ENCODE data around the gene MYPOP. TPM values are rescaled to one million over a fixed set of nuclear protein-coding genes. Genes with fewer than 3 reads are reported as not detected.

The MYPOP gene
- total RNA-seq, 1 experiment from 2014 or later, result 10.8 TPM

DNA sequence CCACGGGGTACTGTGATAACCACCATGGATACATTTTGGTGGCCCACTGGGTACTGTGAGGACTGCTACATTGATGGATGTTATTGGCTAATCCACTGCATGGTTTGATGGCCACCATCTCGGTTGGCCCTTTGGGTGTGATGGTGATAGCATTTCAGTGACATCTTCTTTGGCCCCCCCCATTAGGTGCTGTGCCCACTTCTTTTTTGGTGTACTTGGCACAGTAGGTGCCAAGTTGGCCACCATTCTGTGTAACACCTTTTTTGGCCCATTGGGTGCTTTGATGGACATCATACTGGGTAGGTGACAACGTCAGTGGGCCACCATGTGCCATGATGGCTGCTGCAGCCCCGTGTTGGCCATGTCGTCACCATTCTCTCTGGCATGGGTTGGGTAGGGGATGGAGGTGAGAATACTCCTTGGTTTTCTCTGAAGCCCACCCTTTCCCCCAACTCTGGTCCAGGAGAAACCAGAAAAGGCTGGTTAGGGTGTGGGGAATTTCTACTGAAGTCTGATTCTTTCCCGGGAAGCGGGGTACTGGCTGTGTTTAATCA is 29.1 kb downstream of the MYPOP start:
- no peak overlapping the region for H2AFZ ChIP-seq (ENCODE audit: low read depth, low read length, poor library complexity, severe bottlenecking)
- no peak overlapping the region for H3K4me2 ChIP-seq (ENCODE audit: low read length)
- ChIA-PET CTCF (no interaction called here), RAD21 (ENCODE audit: low non-redundant PET in 1 of 2, low total read pairs in 2 of 2, uncharacterized antibody in 2 of 2, unreplicated experiment in 2 of 2) (no interaction called here), POLR2A (interaction anchor here (0.9 kb wide), 1 partner anchor 9 kb away, joined by 4 read pairs; the partner anchor contains the start of genes FOXA3 and SYMPK)
- intact Hi-C loops (cut with micrococcal nuclease), result no loop called here
- H3K79me2 ChIP-seq (ENCODE audit: insufficient read depth, low read length), result no peaks in the 10 kb centered on the region
- no peak for TF ChIP-seq SRF (IDR thresholded peaks at IDR 0.05; ENCODE audit: low read depth)
- TF ChIP-seq RAD21 (IDR thresholded peaks at IDR 0.05; ENCODE audit: low read depth), result no peak
- TF ChIP-seq EZH2phosphoT487 (IDR thresholded peaks at IDR 0.05; ENCODE audit: borderline replicate concordance), result no peak
- no peak for TF ChIP-seq CEBPB (IDR thresholded peaks at IDR 0.05; ENCODE audit: low read depth)
- TF ChIP-seq ZNF274 (IDR thresholded peaks at IDR 0.05; ENCODE audit: low read depth, low read length), result no peak
- TF ChIP-seq POLR2A (IDR thresholded peaks at IDR 0.05; ENCODE audit: borderline replicate concordance, extremely low read depth, insufficient read depth, insufficient read length), result no peak
- TF ChIP-seq, protein P1, sequence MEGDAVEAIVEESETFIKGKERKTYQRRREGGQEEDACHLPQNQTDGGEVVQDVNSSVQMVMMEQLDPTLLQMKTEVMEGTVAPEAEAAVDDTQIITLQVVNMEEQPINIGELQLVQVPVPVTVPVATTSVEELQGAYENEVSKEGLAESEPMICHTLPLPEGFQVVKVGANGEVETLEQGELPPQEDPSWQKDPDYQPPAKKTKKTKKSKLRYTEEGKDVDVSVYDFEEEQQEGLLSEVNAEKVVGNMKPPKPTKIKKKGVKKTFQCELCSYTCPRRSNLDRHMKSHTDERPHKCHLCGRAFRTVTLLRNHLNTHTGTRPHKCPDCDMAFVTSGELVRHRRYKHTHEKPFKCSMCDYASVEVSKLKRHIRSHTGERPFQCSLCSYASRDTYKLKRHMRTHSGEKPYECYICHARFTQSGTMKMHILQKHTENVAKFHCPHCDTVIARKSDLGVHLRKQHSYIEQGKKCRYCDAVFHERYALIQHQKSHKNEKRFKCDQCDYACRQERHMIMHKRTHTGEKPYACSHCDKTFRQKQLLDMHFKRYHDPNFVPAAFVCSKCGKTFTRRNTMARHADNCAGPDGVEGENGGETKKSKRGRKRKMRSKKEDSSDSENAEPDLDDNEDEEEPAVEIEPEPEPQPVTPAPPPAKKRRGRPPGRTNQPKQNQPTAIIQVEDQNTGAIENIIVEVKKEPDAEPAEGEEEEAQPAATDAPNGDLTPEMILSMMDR (IDR thresholded peaks at IDR 0.05 in 2 of 3, conservative IDR thresholded peaks at IDR 0.05 in 1 of 3; ENCODE audit: borderline replicate concordance in 1 of 3, insufficient read depth in 1 of 3, low read depth in 2 of 3, low read length in 2 of 3), result no peak
- TF ChIP-seq SP1 (IDR thresholded peaks at IDR 0.05; ENCODE audit: low read depth), result no peak
- no peak for TF ChIP-seq YY1 (IDR thresholded peaks at IDR 0.05; ENCODE audit: extremely low read depth, insufficient replicate concordance, low read depth, low read length)
- TF ChIP-seq EZH2 (IDR thresholded peaks at IDR 0.05), result no peak
- TF ChIP-seq POLR2AphosphoS5 (IDR thresholded peaks at IDR 0.05; ENCODE audit: low read depth, low read length), result no peak
- TF ChIP-seq JUND (IDR thresholded peaks at IDR 0.05), result no peak
- no peak for TF ChIP-seq ELF1 (IDR thresholded peaks at IDR 0.05; ENCODE audit: borderline replicate concordance, low read depth)
- TF ChIP-seq, protein P2, sequence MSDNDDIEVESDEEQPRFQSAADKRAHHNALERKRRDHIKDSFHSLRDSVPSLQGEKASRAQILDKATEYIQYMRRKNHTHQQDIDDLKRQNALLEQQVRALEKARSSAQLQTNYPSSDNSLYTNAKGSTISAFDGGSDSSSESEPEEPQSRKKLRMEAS (IDR thresholded peaks at IDR 0.05), result no peak
- no peak for TF ChIP-seq SIN3A (IDR thresholded peaks at IDR 0.05; ENCODE audit: low read depth)
- TF ChIP-seq, protein P3, sequence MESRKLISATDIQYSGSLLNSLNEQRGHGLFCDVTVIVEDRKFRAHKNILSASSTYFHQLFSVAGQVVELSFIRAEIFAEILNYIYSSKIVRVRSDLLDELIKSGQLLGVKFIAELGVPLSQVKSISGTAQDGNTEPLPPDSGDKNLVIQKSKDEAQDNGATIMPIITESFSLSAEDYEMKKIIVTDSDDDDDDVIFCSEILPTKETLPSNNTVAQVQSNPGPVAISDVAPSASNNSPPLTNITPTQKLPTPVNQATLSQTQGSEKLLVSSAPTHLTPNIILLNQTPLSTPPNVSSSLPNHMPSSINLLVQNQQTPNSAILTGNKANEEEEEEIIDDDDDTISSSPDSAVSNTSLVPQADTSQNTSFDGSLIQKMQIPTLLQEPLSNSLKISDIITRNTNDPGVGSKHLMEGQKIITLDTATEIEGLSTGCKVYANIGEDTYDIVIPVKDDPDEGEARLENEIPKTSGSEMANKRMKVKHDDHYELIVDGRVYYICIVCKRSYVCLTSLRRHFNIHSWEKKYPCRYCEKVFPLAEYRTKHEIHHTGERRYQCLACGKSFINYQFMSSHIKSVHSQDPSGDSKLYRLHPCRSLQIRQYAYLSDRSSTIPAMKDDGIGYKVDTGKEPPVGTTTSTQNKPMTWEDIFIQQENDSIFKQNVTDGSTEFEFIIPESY (IDR thresholded peaks at IDR 0.05; ENCODE audit: extremely low read depth, insufficient replicate concordance, low read length), result no peak
- no peaks in the 10 kb centered on the region for H3K27me3 ChIP-seq (ENCODE audit: insufficient read depth, low read length)
- ATAC-seq, result no peak
- peaks cover 4 to 17% of the 10 kb centered on the region in 2 experiments; a peak in 3 of 4 replicates for H3K4me1 ChIP-seq (ENCODE audit: control insufficient read depth in 1 of 2, insufficient read depth in 2 of 2, low read length in 2 of 2)
- no peak overlapping the region for H3K4me3 ChIP-seq (replicated peaks in 1 of 2; ENCODE audit: low read depth in 1 of 2, low read length in 2 of 2)
- H3K9me2 ChIP-seq (ENCODE audit: insufficient read depth), result no peaks in the 10 kb centered on the region
- H3K9me3 ChIP-seq (ENCODE audit: control insufficient read depth in 1 of 2, insufficient read depth in 1 of 2, low read depth in 1 of 2, low read length in 2 of 2), result no peaks in the 10 kb centered on the region
- no peak for DNase-seq (ENCODE audit: low read depth, low spot score)
- BruUV-seq (replicated peaks), result no TSS peak
- H3K36me3 ChIP-seq (ENCODE audit: control insufficient read depth in 1 of 2, insufficient read depth in 2 of 2, low read length in 2 of 2), result no peaks in the 10 kb centered on the region; a peak in 1 of 4 replicates
- H3K27ac ChIP-seq (ENCODE audit: low read depth, low read length), result no peak overlapping the region
- H4K20me1 ChIP-seq (ENCODE audit: insufficient read depth), result no peaks in the 10 kb centered on the region
- no peak overlapping the region for H3K9ac ChIP-seq (ENCODE audit: low read length)
